Right lobe of liver (tissue), 4 donors: ENCODE measurements around the gene AGAP2.
A peak's percentile ranks its signal among the peaks of the same experiment; 100 is the strongest.

Experiments used
- POLR2A ChIP-seq: fragments of 450-650 bp; IDR thresholded peaks from one replicate; pipeline ENCODE4 v1.6.1; 2017; ENCODE audit warnings: antibody characterized with exemption, mild to moderate bottlenecking
- TF ChIP-seq, protein P1 (sequence below), 4 donors: fragments of 200-600 bp in 3 of 4; fragments of 450-650 bp in 1 of 4; IDR thresholded peaks; one replicate each; pipeline versions ENCODE4 v1.5.1 to v1.8.0; 2016 to 2022; ENCODE audit warnings: antibody characterized with exemption in 4 of 4, mild to moderate bottlenecking in 2 of 4
- donor health status: DM: no; HTN: no; CAD: no.
- donor health status: DM: no; HTN: no; CAD: no.
- donor health status: DM: no; HTN: yes; CAD: no.

DNA sequence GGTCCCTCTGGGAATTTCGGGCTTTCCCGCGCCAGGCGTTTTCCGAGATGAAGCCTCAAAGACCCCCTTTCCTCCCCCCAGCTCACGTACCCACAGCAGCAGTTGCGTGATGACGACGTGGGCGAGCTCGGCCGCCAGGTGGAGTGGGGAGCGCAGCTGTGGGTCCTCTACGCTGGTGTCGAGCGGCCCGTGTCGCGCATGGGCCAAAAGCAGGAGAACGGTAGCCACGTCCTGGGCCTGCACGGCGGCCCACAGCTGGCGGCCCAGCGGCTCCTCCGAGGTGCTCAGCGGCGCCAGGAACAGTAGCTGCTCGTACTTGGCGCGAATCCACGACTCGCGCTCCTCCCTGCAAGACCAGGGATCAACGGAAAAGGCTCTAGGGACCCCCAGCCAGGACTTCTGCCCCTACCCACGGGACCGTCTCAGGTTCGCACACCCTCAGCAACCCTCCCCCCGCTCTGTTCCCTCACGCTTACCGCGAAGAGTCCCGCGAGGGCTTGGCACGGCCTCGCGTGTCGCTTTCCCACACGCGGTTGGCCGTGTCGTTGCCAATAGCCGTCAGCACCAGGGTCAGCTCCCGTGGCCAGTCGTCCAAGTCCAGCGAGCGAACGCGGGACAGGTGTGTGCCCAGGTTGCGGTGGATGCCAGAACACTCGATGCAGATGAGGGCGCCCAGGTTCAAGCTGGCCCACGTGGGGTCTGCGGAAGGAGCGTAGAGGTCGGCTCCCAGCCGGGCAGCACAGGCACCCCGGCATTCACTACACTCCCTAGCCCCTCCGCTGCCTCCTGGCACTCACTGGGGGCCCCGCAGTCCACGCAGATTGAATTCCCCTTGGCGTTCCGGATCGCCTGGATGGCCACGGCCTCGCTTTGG, 11.4 kb downstream of the AGAP2 start:
- no peak for TF ChIP-seq POLR2A
- TF ChIP-seq, protein P1, sequence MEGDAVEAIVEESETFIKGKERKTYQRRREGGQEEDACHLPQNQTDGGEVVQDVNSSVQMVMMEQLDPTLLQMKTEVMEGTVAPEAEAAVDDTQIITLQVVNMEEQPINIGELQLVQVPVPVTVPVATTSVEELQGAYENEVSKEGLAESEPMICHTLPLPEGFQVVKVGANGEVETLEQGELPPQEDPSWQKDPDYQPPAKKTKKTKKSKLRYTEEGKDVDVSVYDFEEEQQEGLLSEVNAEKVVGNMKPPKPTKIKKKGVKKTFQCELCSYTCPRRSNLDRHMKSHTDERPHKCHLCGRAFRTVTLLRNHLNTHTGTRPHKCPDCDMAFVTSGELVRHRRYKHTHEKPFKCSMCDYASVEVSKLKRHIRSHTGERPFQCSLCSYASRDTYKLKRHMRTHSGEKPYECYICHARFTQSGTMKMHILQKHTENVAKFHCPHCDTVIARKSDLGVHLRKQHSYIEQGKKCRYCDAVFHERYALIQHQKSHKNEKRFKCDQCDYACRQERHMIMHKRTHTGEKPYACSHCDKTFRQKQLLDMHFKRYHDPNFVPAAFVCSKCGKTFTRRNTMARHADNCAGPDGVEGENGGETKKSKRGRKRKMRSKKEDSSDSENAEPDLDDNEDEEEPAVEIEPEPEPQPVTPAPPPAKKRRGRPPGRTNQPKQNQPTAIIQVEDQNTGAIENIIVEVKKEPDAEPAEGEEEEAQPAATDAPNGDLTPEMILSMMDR (IDR thresholded peaks at IDR 0.05), result peak in 1 of 4 donors; percentile 12
